Measurements from ENCODE around the gene ITCH.

GRCh38 chr20:34345402-34345736 is 17.7 kb upstream of the ITCH start:
- TF ChIP-seq CTCF (tag by site-specific recombination; IDR thresholded peaks at IDR 0.05) (no peak), ZNF692 (tag by site-specific recombination; IDR thresholded peaks at IDR 0.05) (no peak), ZNF274 (IDR thresholded peaks at IDR 0.05; ENCODE audit: low read length) (no peak), ZNF274 (tag by site-specific recombination; IDR thresholded peaks at IDR 0.05; ENCODE audit: borderline replicate concordance) (no peak), HIC1 (tag by site-specific recombination; IDR thresholded peaks at IDR 0.05) (no peak), ZNF138 (tag by site-specific recombination; IDR thresholded peaks at IDR 0.05; ENCODE audit: borderline replicate concordance) (no peak), ZBTB8A (tag by site-specific recombination; IDR thresholded peaks at IDR 0.05) (no peak), ZNF777 (tag by site-specific recombination; IDR thresholded peaks at IDR 0.05; ENCODE audit: borderline replicate concordance) (no peak), IKZF3 (tag by site-specific recombination; IDR thresholded peaks at IDR 0.05) (no peak), SP3 (tag by site-specific recombination; IDR thresholded peaks at IDR 0.05) (no peak), ZNF548 (tag by site-specific recombination; IDR thresholded peaks at IDR 0.05) (no peak), HOXA7 (CRISPR knock-in tag; IDR thresholded peaks at IDR 0.05; ENCODE audit: borderline replicate concordance) (no peak), REST (tag by site-specific recombination; IDR thresholded peaks at IDR 0.05) (no peak)
